DOHH2 (cell line): ENCODE data around the gene BBS2.

ENCODE experiments used
- EZH2phosphoT487 ChIP-seq: fragments of 200-600 bp; sonication (generic); IDR thresholded peaks from 2 replicates; pipeline ENCODE4 v1.6.1; 2017; ENCODE audit warnings: borderline replicate concordance, mild to moderate bottlenecking, antibody characterized with exemption, low read length, moderate library complexity, mixed read lengths
- TF ChIP-seq, protein P1 (sequence below): fragments of 200-600 bp; sonication (generic); IDR thresholded peaks from one replicate; pipeline ENCODE4 v1.5.1; 2014; ENCODE audit warnings: antibody characterized with exemption, mild to moderate bottlenecking, low read depth, low read length; ENCODE audit not compliant: poor library complexity, severe bottlenecking

DNA sequence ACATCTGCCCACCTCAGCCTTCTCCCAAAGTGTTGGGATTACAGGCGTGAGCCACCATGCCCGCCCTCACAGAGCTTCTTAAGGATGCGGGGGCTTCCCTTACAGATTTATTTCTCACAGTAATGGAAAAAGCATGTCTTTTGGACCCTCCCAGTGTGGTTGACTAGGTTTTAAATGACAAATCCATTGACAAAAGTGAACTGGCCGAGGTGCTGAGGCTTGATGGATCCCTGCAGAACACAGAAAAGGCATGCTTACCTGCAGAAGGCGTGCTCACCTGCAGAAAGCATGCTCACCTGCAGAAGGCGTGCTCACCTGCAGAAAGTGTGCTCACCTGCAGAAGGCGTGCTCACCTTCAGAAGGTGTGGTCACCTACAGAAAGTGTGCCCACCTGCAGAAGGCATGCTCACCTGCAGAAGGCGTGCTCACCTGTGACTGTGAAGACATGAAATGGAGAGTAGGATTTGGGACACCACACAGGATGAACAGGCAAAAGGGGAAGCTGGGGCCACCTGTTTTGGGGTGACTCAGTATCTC lies 15.1 kb upstream of the BBS2 start:
- TF ChIP-seq, protein P1, sequence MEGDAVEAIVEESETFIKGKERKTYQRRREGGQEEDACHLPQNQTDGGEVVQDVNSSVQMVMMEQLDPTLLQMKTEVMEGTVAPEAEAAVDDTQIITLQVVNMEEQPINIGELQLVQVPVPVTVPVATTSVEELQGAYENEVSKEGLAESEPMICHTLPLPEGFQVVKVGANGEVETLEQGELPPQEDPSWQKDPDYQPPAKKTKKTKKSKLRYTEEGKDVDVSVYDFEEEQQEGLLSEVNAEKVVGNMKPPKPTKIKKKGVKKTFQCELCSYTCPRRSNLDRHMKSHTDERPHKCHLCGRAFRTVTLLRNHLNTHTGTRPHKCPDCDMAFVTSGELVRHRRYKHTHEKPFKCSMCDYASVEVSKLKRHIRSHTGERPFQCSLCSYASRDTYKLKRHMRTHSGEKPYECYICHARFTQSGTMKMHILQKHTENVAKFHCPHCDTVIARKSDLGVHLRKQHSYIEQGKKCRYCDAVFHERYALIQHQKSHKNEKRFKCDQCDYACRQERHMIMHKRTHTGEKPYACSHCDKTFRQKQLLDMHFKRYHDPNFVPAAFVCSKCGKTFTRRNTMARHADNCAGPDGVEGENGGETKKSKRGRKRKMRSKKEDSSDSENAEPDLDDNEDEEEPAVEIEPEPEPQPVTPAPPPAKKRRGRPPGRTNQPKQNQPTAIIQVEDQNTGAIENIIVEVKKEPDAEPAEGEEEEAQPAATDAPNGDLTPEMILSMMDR = no peak
- TF ChIP-seq EZH2phosphoT487 = no peak
